Stimulated activated naive CD8-positive, alpha-beta T cell treated with anti-CD3 and anti-CD28 coated beads, Interleukin-15, Interleukin-2, amounts not matched to agents 100 ng/mL and 50 ng/mL, for 24 hours (primary cell): ENCODE measurements around the gene DNAJC1.
"Not testable (repeated sequence)": the region's sequence is repeated elsewhere in the genome, so short reads cannot be mapped to it uniquely, and the experiment has no call there.

Source experiments
- H3K27ac Mint-ChIP-seq: one replicate; pipeline ENCODE4 v1.8.0; 2021; ENCODE audit warnings: mild to moderate bottlenecking, mixed read lengths
- H3K27me3 Mint-ChIP-seq: one replicate; pipeline ENCODE4 v1.8.0; 2021; ENCODE audit warnings: mixed read lengths
- H3K36me3 Mint-ChIP-seq: one replicate; pipeline ENCODE4 v1.8.0; 2021; ENCODE audit warnings: low read depth, mixed read lengths
- H3K4me1 Mint-ChIP-seq: one replicate; pipeline ENCODE4 v1.8.0; 2021; ENCODE audit warnings: low read depth, mixed read lengths
- H3K4me3 Mint-ChIP-seq: one replicate; pipeline ENCODE4 v1.8.0; 2021; ENCODE audit warnings: mild to moderate bottlenecking, mixed read lengths
- H3K9me3 Mint-ChIP-seq: one replicate; pipeline ENCODE4 v1.8.0; 2021; ENCODE audit warnings: mixed read lengths

DNAJC1 gene

DNA sequence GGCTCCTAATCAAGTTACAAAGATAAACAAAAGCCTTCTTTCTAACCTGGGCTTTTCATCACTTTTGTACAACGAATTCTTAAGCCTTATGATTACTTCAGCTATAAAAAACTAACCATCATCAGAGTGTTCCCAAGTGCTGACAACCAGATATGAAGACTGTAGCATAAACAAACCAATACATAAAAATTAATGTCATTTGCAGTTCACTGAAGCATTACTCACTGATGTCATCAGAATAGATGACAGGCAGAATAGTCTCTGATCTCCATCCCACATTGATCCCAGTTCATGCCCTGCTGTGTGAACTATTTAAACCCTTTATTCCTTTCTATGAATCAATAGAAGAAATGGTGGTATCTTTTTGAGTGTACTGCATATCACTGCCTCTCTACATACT, 84.4 kb downstream of the DNAJC1 start:
- Mint-ChIP-seq H3K9me3 (no peaks in the 10 kb centered on the region), H3K27me3 (no peaks in the 10 kb centered on the region), H3K27ac (no peak overlapping the region), H3K4me3 (no peak overlapping the region), H3K4me1 (no peaks in the 10 kb centered on the region), H3K36me3 (peaks cover 5% of the 10 kb centered on the region)

GRCh38 chr10:21912625-21913024, 90.9 kb downstream of the DNAJC1 start:
- no peak overlapping the region for H3K4me3 Mint-ChIP-seq

DNA sequence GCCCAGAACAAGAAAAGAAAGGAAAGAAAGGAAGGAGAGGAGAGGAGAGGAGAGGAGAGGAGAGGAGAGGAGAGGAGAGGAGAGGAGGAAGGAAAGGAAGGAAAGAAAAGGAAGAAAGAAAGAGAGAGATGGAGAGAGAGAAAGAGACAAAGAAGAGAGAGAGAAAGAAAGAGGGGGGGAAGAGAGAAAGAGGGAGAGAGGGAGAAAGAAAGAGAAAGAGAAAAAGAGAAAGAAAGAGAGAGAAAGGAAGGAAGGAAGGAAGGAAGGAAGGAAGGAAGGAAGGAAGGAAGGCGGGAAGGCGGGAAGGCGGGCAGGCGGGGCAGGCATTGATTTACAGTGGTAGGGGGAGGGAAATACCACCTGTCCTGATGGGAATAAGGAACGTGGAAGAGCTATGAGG, 92.7 kb downstream of the DNAJC1 start:
- no peaks in the 10 kb centered on the region for H3K27me3 Mint-ChIP-seq
- H3K4me3 Mint-ChIP-seq = no peak overlapping the region
- peaks cover 15% of the 10 kb centered on the region for H3K4me1 Mint-ChIP-seq
- H3K9me3 Mint-ChIP-seq = no peaks in the 10 kb centered on the region
- H3K27ac Mint-ChIP-seq = no peak overlapping the region
- H3K36me3 Mint-ChIP-seq = peaks cover 28% of the 10 kb centered on the region

More at GRCh38 chr10:21912625-21913024, 90.9 kb downstream of the DNAJC1 start:
- peaks cover 23% of the 10 kb centered on the region for H3K36me3 Mint-ChIP-seq
- no peaks in the 10 kb centered on the region for H3K27me3 Mint-ChIP-seq
- H3K9me3 Mint-ChIP-seq = no peaks in the 10 kb centered on the region
- H3K4me1 Mint-ChIP-seq = peaks cover 15% of the 10 kb centered on the region
- H3K27ac Mint-ChIP-seq = no peak overlapping the region

DNA sequence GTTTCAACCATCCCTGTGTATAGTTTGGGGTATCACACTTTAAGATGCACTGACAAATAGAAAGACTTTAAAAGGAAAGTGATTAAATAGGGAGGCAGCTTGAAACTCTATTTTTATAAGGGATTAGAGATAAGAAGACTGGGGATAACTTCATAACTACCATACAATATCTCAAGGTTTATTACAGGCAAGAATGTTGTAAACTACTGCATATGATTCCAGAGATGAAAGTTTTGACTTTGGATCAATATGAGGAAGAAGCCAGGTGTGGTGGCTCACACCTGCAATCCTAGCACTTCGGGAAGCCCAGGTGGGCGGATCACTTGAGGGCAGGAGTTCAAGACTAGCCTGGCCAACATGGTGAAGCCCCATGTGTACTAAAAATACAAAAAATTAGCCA, 96.1 kb downstream of the DNAJC1 start:
- H3K27ac Mint-ChIP-seq = no peak overlapping the region
- H3K27me3 Mint-ChIP-seq = no peaks in the 10 kb centered on the region
- peaks cover 4% of the 10 kb centered on the region for H3K4me1 Mint-ChIP-seq
- H3K4me3 Mint-ChIP-seq = no peak overlapping the region
- no peaks in the 10 kb centered on the region for H3K9me3 Mint-ChIP-seq
- H3K36me3 Mint-ChIP-seq = peaks cover 43% of the 10 kb centered on the region

GRCh38 chr10:21904930-21905329, 98.6 kb downstream of the DNAJC1 start:
- Mint-ChIP-seq H3K27ac (no peak overlapping the region), H3K4me1 (no peaks in the 10 kb centered on the region), H3K36me3 (peaks cover 37% of the 10 kb centered on the region), H3K9me3 (no peaks in the 10 kb centered on the region), H3K27me3 (no peaks in the 10 kb centered on the region), H3K4me3 (no peak overlapping the region)

- Mint-ChIP-seq H3K27me3 (no peaks in the 10 kb centered on the region), H3K4me3 (no peak overlapping the region), H3K4me1 (no peaks in the 10 kb centered on the region), H3K9me3 (no peaks in the 10 kb centered on the region), H3K27ac (no peak overlapping the region), H3K36me3 (peaks cover 49% of the 10 kb centered on the region)
These were observed 103.8 kb downstream of the DNAJC1 start for GRCh38 chr10:21899736-21900135.

DNA sequence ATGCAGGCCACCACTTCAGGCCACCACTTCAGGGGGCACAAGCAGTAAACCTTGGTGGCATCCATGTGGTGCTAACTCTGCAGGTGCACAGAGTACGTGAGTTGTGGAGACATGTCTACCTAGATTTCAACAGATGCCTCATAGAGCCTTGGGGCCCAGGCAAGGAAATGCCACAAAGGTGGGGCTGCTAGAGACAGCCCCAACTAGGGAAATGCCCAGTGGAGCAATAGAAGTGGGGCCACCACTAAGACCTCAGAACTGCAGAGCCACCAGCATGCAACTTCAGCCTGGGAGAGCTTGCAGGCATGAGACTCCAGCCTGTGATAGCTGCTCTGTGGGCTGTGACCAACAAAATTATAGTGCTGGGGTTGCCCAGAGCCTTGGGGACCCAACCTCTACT, 107.6 kb downstream of the DNAJC1 start:
- no peak overlapping the region for H3K27ac Mint-ChIP-seq
- H3K27me3 Mint-ChIP-seq = no peaks in the 10 kb centered on the region
- H3K4me1 Mint-ChIP-seq = peaks cover 9% of the 10 kb centered on the region
- peaks cover 58% of the 10 kb centered on the region for H3K36me3 Mint-ChIP-seq
- peaks cover 12% of the 10 kb centered on the region for H3K9me3 Mint-ChIP-seq
- no peak overlapping the region for H3K4me3 Mint-ChIP-seq

DNA sequence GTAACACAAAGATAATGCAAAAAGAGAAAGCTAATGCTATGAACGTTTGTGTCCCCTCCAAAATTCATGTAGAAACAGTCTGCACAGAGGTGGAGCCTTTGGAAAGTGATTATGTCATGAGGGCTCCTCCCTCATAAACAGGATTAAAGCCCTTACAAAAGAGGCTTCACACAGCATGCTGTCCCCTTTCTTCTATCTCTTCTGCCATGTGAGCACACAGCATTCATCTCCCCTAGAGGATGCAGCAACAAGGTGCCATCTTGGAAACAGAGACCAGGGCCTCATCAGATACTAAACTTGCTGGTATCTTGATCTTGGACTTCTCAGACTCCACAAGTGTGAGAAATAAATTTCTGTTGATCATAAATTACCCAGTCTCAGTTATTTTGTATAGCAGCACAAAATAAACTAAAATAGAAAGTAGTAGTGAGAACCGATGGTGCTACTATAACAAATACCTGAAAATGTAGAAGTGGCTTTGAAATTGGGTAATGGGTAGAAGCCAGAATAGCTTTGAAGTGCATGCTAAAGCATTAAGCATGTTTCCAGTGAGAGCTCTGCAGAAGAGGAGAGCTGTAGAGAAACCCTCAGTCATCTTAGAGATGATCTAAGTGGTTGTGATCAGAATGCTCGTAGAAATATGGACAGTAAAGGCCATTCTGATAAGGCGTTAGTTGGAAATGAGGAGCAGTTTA, 108.7 kb downstream of the DNAJC1 start:
- H3K4me1 Mint-ChIP-seq = peaks cover 14% of the 10 kb centered on the region
- H3K4me3 Mint-ChIP-seq = no peak overlapping the region
- no peak overlapping the region for H3K27ac Mint-ChIP-seq
- H3K36me3 Mint-ChIP-seq = peaks cover 61% of the 10 kb centered on the region
- no peaks in the 10 kb centered on the region for H3K27me3 Mint-ChIP-seq
- peaks cover 12% of the 10 kb centered on the region for H3K9me3 Mint-ChIP-seq

DNA sequence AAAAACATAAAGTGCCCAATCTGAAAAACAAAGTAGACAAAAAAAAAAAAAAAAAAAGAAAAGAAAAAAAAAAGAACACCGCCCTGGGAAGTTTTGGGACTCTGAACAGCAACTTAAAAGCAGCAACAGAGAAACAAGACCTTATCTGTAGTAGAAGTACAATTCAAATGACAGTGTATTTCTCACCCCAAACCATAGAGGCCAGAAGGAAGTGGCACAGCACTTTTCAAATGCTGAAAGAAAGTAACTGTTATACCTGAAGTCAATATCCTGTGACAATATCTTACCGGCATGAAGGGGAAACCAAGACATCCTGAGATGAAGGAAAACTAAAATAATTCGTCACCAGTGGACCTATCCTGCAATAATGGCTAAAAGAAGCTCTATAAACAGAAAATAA, 112.1 kb downstream of the DNAJC1 start:
- Mint-ChIP-seq H3K9me3 (peaks cover 12% of the 10 kb centered on the region), H3K27ac (no peak overlapping the region), H3K4me3 (no peak overlapping the region), H3K4me1 (peaks cover 37% of the 10 kb centered on the region), H3K36me3 (peaks cover 44% of the 10 kb centered on the region), H3K27me3 (no peaks in the 10 kb centered on the region)

DNA sequence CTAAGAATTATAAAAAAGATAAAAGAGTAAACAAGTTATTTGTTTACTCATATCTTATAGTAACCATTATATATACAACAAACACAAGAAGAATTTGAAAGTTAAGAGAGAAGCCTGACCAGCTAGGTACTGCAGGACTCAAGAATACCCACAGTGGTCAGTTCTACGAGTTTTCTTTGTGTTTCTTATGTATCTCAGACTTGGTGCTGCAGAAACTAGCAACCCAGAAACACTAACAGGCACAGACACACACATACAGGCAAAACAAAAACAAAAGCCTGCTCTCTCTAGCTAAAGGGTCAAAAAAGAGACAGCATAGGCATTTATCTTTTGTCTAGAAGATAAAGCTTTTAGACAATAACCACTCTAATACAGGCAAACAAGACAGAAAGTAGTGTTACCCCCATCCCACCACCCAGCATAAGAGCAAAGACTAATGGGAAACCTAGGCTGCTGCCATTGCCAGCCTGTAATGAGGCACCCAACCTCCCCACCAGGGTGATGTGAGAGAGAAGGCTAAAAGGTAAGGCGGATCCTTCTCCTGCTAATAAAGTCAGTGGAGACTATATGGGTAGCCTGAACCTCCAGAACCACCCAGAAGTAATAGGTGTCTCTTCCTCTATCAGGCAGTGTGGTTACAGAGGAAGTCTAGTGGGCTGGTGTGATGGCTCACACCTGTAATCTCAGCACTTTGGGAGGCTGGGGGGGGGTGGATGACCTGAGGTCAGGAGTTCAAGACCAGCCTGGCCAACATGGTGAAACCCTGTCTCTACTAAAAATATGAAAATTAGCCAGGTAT, 113.9 kb downstream of the DNAJC1 start:
- Mint-ChIP-seq H3K4me1 (peaks cover 44% of the 10 kb centered on the region), H3K36me3 (peaks cover 50% of the 10 kb centered on the region), H3K27me3 (no peaks in the 10 kb centered on the region), H3K4me3 (no peak overlapping the region), H3K27ac (no peak overlapping the region), H3K9me3 (peaks cover 20% of the 10 kb centered on the region)

DNA sequence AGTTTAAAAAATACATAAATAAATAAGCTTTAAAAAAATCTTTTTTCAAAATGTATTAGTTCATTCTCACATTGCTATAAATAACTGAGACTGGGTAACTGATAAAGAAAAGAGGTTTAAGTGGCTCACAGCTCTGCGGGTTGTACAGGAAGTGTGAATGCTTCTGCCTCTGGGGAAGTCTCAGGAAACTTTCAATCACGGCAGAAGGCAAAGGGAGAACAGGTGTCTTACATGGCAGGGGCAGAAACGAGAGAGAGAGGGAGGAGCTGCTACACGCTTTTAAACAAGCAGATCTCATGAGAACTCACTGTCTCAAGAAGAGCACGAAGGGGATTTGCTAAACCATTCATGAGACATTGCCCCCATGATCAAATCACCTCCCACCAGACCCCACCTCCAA, 114.6 kb downstream of the DNAJC1 start:
- Mint-ChIP-seq H3K27me3 (no peaks in the 10 kb centered on the region), H3K4me3 (no peak overlapping the region), H3K36me3 (peaks cover 43% of the 10 kb centered on the region), H3K9me3 (peaks cover 17% of the 10 kb centered on the region), H3K27ac (no peak overlapping the region), H3K4me1 (peaks cover 44% of the 10 kb centered on the region)

- Mint-ChIP-seq H3K27me3 (no peaks in the 10 kb centered on the region), H3K4me3 (no peak overlapping the region), H3K27ac (no peak overlapping the region), H3K36me3 (peaks cover 29% of the 10 kb centered on the region), H3K9me3 (peaks cover 13% of the 10 kb centered on the region), H3K4me1 (peaks cover 35% of the 10 kb centered on the region)
These were observed 117.6 kb downstream of the DNAJC1 start for GRCh38 chr10:21885940-21886339.

- H3K27me3 Mint-ChIP-seq = no peaks in the 10 kb centered on the region
- H3K36me3 Mint-ChIP-seq = peaks cover 69% of the 10 kb centered on the region
- H3K4me1 Mint-ChIP-seq = no peaks in the 10 kb centered on the region
- H3K27ac Mint-ChIP-seq = no peak overlapping the region
- no peak overlapping the region for H3K4me3 Mint-ChIP-seq
- H3K9me3 Mint-ChIP-seq = peaks cover 18% of the 10 kb centered on the region
These were observed 130.3 kb downstream of the DNAJC1 start for GRCh38 chr10:21873198-21873597.

DNA sequence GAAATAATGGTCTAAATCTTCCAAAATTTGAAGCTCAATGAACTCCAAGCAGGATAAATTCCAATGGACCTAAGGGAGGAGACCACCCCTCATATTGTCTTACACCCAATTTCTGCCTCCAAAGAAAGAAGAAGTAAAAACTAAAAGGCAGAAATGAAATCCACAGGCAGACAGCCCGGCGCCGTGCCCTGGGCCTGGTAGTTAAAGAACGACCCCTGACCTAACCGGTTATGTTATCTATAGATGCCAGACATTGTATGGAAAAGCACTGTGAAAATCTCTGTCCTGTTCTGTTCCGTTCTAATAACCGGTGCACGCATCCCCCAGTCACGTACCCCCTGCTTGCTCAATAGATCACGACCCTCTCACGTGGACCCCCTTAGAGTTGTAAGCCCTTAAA, 130.8 kb downstream of the DNAJC1 start:
- Mint-ChIP-seq H3K9me3 (peaks cover 18% of the 10 kb centered on the region), H3K36me3 (peaks cover 64% of the 10 kb centered on the region)
- not testable (repeated sequence) for H3K4me3 Mint-ChIP-seq, H3K4me1 Mint-ChIP-seq, H3K27me3 Mint-ChIP-seq, H3K27ac Mint-ChIP-seq

DNA sequence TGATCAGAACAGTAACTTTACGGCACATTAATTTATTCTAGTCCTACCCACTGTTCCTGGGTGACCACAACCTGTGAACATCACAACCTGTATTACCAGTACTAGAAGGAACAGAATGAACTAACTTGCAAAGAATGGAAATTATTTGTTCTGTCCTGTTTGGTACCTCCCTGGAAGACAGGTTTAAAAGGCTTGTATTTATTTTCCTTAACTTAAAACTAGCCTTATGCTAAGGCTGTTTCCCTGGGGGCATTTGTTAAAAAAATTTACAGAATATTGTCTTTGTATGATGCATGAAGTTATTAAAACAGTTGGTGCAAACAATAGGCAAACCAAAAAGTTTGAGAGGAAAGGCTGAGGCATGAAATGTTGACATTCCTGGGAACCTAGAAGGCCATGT, 132.7 kb downstream of the DNAJC1 start:
- H3K4me1 Mint-ChIP-seq = no peaks in the 10 kb centered on the region
- H3K27ac Mint-ChIP-seq = no peak overlapping the region
- H3K9me3 Mint-ChIP-seq = peaks cover 27% of the 10 kb centered on the region
- no peaks in the 10 kb centered on the region for H3K27me3 Mint-ChIP-seq
- no peak overlapping the region for H3K4me3 Mint-ChIP-seq
- H3K36me3 Mint-ChIP-seq = peaks cover 64% of the 10 kb centered on the region
